ENCODE results near the gene RALGDS.

DNA sequence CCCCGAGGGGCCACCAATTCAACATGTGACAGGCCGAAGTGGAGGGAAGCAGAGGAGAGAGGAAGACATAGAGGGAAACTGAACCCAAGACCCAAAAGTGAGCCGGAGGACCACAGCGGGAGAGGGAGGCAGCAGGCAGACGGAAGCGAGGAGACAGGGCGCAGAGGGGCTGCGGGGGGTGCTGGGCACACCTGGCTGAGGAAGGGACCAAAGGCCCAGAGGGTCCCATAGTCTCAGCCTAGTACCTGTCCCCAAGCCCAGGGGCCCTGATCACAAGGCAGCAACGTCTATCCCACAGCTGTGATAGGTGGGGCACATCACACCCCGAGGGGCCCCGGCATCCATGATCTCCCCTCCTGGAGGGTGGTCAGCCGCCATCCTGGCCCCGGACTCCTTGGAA is 7.1 kb upstream of the RALGDS start:
- TF ChIP-seq, protein P1, sequence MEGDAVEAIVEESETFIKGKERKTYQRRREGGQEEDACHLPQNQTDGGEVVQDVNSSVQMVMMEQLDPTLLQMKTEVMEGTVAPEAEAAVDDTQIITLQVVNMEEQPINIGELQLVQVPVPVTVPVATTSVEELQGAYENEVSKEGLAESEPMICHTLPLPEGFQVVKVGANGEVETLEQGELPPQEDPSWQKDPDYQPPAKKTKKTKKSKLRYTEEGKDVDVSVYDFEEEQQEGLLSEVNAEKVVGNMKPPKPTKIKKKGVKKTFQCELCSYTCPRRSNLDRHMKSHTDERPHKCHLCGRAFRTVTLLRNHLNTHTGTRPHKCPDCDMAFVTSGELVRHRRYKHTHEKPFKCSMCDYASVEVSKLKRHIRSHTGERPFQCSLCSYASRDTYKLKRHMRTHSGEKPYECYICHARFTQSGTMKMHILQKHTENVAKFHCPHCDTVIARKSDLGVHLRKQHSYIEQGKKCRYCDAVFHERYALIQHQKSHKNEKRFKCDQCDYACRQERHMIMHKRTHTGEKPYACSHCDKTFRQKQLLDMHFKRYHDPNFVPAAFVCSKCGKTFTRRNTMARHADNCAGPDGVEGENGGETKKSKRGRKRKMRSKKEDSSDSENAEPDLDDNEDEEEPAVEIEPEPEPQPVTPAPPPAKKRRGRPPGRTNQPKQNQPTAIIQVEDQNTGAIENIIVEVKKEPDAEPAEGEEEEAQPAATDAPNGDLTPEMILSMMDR (IDR thresholded peaks at IDR 0.05), result no peak
- no peak for TF ChIP-seq POLR2A (IDR thresholded peaks at IDR 0.05)

Data from esophagus squamous epithelium (tissue), 4 donors.